ENCODE results near the gene SLC44A1.
"Not testable (repeated sequence)": the region's sequence is repeated elsewhere in the genome, so short reads cannot be mapped to it uniquely, and the experiment has no call there.

Gene SLC44A1

DNA sequence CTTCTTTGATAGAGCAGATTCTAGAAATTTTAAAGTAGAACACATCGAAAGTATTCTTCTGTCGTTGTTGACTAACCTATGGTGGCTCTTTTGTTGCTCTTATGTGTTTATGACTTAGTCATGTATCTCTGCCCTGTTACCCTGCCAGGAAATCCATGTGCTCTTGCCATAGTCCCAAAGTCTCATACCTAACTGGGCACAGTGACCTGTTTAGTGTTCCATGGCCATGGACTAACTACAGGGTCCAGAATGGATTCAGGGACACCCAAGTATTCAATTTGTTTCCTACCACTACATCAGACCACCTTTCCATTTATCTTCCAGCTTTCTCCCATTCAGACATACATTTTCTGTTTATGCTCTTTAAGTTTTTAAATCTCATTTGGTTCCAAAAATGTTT, 18.0 kb downstream of the SLC44A1 start:
- in situ Hi-C loops (cut with MboI; ENCODE audit: low sequenced_read_pairs, unreplicated experiment) = no loop called here
- no peak for DNase-seq (ENCODE audit: low spot score)
- TF ChIP-seq, protein P1, sequence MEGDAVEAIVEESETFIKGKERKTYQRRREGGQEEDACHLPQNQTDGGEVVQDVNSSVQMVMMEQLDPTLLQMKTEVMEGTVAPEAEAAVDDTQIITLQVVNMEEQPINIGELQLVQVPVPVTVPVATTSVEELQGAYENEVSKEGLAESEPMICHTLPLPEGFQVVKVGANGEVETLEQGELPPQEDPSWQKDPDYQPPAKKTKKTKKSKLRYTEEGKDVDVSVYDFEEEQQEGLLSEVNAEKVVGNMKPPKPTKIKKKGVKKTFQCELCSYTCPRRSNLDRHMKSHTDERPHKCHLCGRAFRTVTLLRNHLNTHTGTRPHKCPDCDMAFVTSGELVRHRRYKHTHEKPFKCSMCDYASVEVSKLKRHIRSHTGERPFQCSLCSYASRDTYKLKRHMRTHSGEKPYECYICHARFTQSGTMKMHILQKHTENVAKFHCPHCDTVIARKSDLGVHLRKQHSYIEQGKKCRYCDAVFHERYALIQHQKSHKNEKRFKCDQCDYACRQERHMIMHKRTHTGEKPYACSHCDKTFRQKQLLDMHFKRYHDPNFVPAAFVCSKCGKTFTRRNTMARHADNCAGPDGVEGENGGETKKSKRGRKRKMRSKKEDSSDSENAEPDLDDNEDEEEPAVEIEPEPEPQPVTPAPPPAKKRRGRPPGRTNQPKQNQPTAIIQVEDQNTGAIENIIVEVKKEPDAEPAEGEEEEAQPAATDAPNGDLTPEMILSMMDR (IDR thresholded peaks at IDR 0.05; ENCODE audit: borderline replicate concordance, control extremely low read depth, extremely low read depth, insufficient read depth, missing control alignments) = no peak

DNA sequence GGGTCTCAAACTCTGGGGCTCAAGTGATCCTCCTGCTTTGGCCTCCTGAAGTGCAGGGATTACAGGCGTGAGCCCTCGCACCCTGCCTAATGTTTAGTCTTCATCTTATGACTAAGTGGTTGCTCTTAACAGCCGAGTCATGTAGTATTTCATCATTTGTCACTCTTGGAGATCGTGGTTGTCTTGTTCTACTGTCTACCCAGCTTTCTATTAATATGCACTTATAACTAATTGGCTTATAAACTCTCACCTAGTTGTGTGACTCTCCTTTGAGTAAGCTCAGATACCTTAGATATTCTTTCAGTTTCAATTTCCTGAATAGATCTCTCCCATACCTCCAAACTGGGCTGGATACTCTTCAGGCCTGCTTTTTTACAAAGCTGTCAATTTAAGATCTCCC, 19.9 kb downstream of the SLC44A1 start:
- in situ Hi-C loops (cut with MboI; ENCODE audit: low sequenced_read_pairs, unreplicated experiment) = no loop called here
- no peak for DNase-seq (ENCODE audit: low spot score)
- TF ChIP-seq, protein P1 (IDR thresholded peaks at IDR 0.05; ENCODE audit: borderline replicate concordance, control extremely low read depth, extremely low read depth, insufficient read depth, missing control alignments) = no peak

DNA sequence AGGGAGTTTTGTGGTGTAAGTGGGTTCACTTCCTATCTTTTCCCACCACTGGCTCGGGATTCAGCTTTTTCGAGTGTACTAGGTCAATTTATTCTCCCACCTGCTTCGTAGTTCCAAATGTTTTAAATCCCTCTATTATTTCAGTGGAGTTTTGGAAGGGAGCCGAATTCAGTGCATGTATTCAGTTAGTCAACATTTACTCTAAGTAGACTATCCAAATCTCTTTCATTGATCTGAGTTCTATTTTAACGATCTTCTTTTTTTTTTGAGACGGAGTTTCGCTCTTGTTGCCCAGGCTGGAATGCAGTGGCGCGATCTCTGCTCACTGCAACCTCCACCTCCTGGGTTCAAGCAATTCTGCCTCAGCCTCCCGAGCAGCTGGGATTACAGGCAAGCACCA, 23.8 kb downstream of the SLC44A1 start:
- DNase-seq (ENCODE audit: low spot score); in situ Hi-C loops (cut with MboI; ENCODE audit: low sequenced_read_pairs, unreplicated experiment): not testable (repeated sequence)

DNA sequence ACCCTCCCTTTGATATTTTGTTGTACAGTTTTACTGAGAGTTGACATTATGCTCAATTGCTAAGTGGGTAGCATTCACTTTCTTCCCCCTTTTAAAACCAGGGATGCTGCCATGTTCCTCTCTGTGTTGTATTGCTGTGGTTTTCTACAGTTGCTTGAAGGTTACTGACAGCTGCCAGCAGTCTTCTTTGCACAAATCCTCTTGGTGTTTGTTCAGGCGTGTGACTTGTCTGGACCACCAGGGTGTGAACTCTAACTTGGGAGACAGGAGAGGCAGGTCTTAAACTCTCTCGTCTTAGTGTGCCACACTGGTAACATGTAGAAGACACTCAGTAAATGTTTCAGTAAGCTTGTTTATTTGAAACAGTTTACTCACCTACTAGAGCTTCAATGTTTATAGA, 25.1 kb downstream of the SLC44A1 start:
- no peak for DNase-seq (ENCODE audit: low spot score)
- in situ Hi-C loops (cut with MboI; ENCODE audit: low sequenced_read_pairs, unreplicated experiment) = no loop called here
- TF ChIP-seq, protein P1 (IDR thresholded peaks at IDR 0.05; ENCODE audit: borderline replicate concordance, control extremely low read depth, extremely low read depth, insufficient read depth, missing control alignments) = no peak

DNA sequence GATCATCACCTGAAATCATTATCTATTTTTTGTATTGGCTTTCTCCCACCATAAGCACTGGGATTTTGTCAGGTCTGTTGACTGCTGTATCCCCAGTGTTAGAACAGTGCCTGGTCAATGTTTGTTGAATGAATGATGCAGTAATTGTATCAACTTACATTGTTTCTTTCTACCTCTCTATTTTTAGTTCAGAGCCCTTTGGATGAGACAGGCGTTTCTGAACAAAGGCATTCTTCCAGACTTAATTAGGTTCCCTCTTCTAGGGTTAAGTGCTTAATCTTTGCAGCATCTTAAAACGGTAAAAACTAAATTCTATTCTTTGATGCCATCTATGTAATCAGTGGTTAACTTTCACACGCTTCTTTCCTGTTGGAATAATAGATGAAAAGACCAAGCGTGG, 26.3 kb downstream of the SLC44A1 start:
- TF ChIP-seq, protein P1 (IDR thresholded peaks at IDR 0.05; ENCODE audit: borderline replicate concordance, control extremely low read depth, extremely low read depth, insufficient read depth, missing control alignments) = no peak
- in situ Hi-C loops (cut with MboI; ENCODE audit: low sequenced_read_pairs, unreplicated experiment) = no loop called here
- DNase-seq (ENCODE audit: low spot score) = no peak

DNA sequence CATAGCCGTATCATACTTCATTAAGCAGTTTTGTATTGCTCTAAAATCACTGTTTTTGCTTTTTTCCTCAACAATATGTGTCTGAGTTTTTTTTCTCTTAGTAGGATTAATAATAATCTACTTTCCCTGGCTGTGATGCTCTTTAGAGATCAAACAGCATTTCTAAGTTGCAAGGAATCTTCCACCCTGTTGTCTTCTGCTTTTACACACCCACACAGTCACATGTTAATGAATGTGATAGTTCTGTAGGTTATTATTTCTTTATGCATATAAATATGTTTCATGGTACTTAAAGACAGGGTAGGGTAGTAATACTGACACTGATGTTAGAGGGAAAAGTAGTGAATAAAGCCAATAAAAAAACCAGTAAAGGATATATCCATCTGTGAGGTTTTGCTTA, 29.3 kb downstream of the SLC44A1 start:
- TF ChIP-seq, protein P1 (IDR thresholded peaks at IDR 0.05; ENCODE audit: borderline replicate concordance, control extremely low read depth, extremely low read depth, insufficient read depth, missing control alignments) = no peak
- no peak for DNase-seq (ENCODE audit: low spot score)
- in situ Hi-C loops (cut with MboI; ENCODE audit: low sequenced_read_pairs, unreplicated experiment) = no loop called here

DNA sequence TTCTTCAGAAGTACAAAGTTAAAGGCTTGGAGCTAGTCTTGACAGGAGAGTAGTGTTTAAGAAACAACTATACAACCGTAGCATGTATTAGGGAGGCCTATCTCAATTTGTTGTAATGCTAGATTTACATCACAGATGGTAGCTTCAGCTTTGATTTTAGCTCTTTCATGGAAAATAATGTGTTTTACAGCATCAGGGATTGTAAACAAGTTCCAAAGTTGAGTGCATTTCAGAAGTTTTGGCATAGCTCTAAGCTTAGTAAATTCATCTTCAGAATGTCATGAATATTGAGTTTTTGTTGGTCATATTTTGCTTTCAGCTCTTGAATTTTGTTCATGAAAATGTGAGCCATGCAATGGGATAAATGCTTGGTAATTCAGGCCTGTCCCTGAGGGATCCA, 30.7 kb downstream of the SLC44A1 start:
- in situ Hi-C loops (cut with MboI; ENCODE audit: low sequenced_read_pairs, unreplicated experiment) = no loop called here
- no peak for DNase-seq (ENCODE audit: low spot score)
- TF ChIP-seq, protein P1 (IDR thresholded peaks at IDR 0.05; ENCODE audit: borderline replicate concordance, control extremely low read depth, extremely low read depth, insufficient read depth, missing control alignments) = no peak

Measured in GM13976 (cell line).